ENCODE data around the gene C1QL1.

C1QL1 gene

GRCh38 chr17:44920565-44920940 is 47.5 kb downstream of the C1QL1 start:
- TF ChIP-seq TAF1 (IDR thresholded peaks at IDR 0.05; ENCODE audit: low read depth), result no peak
- no peak for TF ChIP-seq REST (IDR thresholded peaks at IDR 0.05; ENCODE audit: low read depth)
- no peak for TF ChIP-seq RAD21 (IDR thresholded peaks at IDR 0.05; ENCODE audit: low read depth)
- TF ChIP-seq NFIC (IDR thresholded peaks at IDR 0.05), result no peak
- TF ChIP-seq TEAD4 (IDR thresholded peaks at IDR 0.05), result no peak
- TF ChIP-seq EGR1 (IDR thresholded peaks at IDR 0.05), result no peak
- no peak for TF ChIP-seq CEBPB (IDR thresholded peaks at IDR 0.05)
- TF ChIP-seq CREB1 (IDR thresholded peaks at IDR 0.05; ENCODE audit: low read depth), result no peak
- no peak for TF ChIP-seq MAX (IDR thresholded peaks at IDR 0.05)
- no peak for TF ChIP-seq FOXM1 (IDR thresholded peaks at IDR 0.05; ENCODE audit: borderline replicate concordance, low read depth)
- no peak for TF ChIP-seq TCF12 (IDR thresholded peaks at IDR 0.05; ENCODE audit: low read depth)
- no peak for TF ChIP-seq EP300 (IDR thresholded peaks at IDR 0.05; ENCODE audit: borderline replicate concordance)
- no peak for TF ChIP-seq ZBTB7A (IDR thresholded peaks at IDR 0.05; ENCODE audit: low read depth)
- no peak for TF ChIP-seq USF1 (IDR thresholded peaks at IDR 0.05)
- TF ChIP-seq YY1 (IDR thresholded peaks at IDR 0.05; ENCODE audit: low read depth), result no peak

GRCh38 chr17:44919885-44920564 is 48.1 kb downstream of the C1QL1 start:
- TF ChIP-seq REST (IDR thresholded peaks at IDR 0.05; ENCODE audit: low read depth) (no peak), NFIC (IDR thresholded peaks at IDR 0.05) (no peak), YY1 (IDR thresholded peaks at IDR 0.05; ENCODE audit: low read depth) (no peak), TCF12 (IDR thresholded peaks at IDR 0.05; ENCODE audit: low read depth) (no peak), TAF1 (IDR thresholded peaks at IDR 0.05; ENCODE audit: low read depth) (no peak), FOXM1 (IDR thresholded peaks at IDR 0.05; ENCODE audit: borderline replicate concordance, low read depth) (no peak), TEAD4 (IDR thresholded peaks at IDR 0.05) (no peak), RAD21 (IDR thresholded peaks at IDR 0.05; ENCODE audit: low read depth) (peak; percentile 92), EP300 (IDR thresholded peaks at IDR 0.05; ENCODE audit: borderline replicate concordance) (no peak)

- TF ChIP-seq USF1 (IDR thresholded peaks at IDR 0.05) (no peak), RAD21 (IDR thresholded peaks at IDR 0.05; ENCODE audit: low read depth) (no peak), MAX (IDR thresholded peaks at IDR 0.05) (no peak), CEBPB (IDR thresholded peaks at IDR 0.05) (no peak), TAF1 (IDR thresholded peaks at IDR 0.05; ENCODE audit: low read depth) (no peak), EGR1 (IDR thresholded peaks at IDR 0.05) (no peak), REST (IDR thresholded peaks at IDR 0.05; ENCODE audit: low read depth) (no peak), TCF12 (IDR thresholded peaks at IDR 0.05; ENCODE audit: low read depth) (no peak), FOXM1 (IDR thresholded peaks at IDR 0.05; ENCODE audit: borderline replicate concordance, low read depth) (no peak), NFIC (IDR thresholded peaks at IDR 0.05) (no peak), TEAD4 (IDR thresholded peaks at IDR 0.05) (no peak), EP300 (IDR thresholded peaks at IDR 0.05; ENCODE audit: borderline replicate concordance) (no peak)
Measured at GRCh38 chr17:44919411-44919810, 48.7 kb downstream of the C1QL1 start.

- no peak for TF ChIP-seq TCF12 (IDR thresholded peaks at IDR 0.05; ENCODE audit: low read depth)
- TF ChIP-seq TEAD4 (IDR thresholded peaks at IDR 0.05), result no peak
Measured at GRCh38 chr17:44918006-44918405, 50.1 kb downstream of the C1QL1 start.

Measured in Ishikawa (cell line).